Measurements from ENCODE around the gene COX17.

COX17 gene

DNA sequence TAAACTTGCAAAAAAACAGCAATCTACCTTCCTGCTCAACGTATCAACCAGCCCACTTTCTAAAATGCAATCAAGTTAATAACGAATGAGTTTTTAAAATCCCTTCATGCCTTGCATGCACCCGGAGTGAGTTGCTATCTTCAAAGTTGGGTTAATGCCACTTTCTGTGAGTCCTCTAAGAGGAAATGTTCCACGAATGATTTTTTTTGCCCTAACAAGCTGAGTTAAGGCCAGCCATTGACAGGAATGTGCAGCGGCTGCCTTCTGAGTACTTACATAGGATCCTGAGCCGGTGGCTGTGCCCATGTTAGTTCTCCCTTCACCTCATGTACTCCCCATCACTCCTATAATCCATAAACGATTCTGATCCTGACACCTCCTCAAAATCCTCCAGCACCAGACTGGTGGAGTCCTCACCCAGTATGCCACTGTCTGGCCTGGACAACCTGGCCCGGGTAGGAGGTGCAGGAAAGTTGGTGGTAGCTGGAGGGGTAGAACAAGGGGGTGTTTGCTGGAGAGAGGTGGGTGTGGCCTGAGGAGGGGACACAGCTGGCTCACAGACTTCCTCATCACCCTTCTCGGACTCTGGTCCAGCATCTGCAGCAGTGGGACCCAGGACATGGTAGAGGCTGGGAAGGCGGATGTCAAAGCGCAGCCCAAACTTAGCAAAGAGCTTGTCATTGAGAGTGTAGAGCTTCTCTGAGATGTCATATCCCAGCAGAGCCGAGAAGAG is 29.2 kb downstream of the COX17 start:
- in situ Hi-C loops (cut with HindIII; ENCODE audit: low sequenced_read_pairs): no loop called here

GRCh38 chr3:119647171-119647570 is 30.0 kb downstream of the COX17 start:
- in situ Hi-C loops (cut with HindIII; ENCODE audit: low sequenced_read_pairs): no loop called here

GRCh38 chr3:119645813-119646212 is 31.4 kb downstream of the COX17 start:
- in situ Hi-C loops (cut with HindIII; ENCODE audit: low sequenced_read_pairs): no loop called here

DNA sequence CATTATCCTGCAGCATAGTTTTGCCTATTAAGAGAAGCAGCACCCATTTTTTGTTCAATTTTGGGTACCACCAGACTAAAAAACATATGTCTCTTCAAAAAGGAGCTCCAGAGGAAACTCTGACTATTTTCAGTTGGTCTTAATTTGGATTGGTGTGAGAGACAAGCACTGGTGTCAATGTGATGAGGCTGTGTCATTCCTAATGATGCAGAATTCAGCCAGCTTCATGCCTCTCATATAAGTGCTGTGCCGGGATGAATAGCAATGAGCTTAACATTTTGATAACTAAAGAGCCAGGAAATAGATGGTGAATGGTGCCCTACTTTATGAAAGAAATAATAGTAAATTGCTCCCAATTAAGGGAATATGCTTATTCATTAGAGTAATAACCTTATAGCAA is 32.7 kb downstream of the COX17 start:
- in situ Hi-C loops (cut with HindIII; ENCODE audit: low sequenced_read_pairs): no loop called here

DNA sequence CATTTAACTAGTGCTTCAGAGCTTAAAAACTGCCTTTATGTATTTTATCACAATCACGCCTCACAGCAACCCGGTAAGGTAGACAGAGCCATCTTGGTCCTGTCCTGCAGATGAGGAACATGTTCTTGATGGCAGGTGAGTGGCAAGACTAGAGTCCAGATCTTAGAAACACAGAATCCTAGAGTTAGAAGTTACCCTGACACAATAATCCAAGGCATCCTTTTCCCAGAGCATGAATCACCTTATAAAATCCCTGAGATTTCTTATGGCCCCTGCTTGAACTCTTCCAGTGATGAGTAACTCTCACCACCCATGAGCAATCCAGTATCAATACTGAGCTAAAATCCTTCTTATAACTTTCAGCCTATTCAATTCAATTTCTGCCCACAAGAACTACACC is 33.7 kb downstream of the COX17 start:
- in situ Hi-C loops (cut with HindIII; ENCODE audit: low sequenced_read_pairs): no loop called here

- in situ Hi-C loops (cut with HindIII; ENCODE audit: low sequenced_read_pairs): no loop called here
These were observed 34.3 kb downstream of the COX17 start for GRCh38 chr3:119642746-119643473.

- in situ Hi-C loops (cut with HindIII; ENCODE audit: low sequenced_read_pairs): no loop called here
These were observed 35.8 kb downstream of the COX17 start for GRCh38 chr3:119641416-119641815.

- in situ Hi-C loops (cut with HindIII; ENCODE audit: low sequenced_read_pairs): no loop called here
These were observed 37.5 kb downstream of the COX17 start for GRCh38 chr3:119639494-119640350.

DNA sequence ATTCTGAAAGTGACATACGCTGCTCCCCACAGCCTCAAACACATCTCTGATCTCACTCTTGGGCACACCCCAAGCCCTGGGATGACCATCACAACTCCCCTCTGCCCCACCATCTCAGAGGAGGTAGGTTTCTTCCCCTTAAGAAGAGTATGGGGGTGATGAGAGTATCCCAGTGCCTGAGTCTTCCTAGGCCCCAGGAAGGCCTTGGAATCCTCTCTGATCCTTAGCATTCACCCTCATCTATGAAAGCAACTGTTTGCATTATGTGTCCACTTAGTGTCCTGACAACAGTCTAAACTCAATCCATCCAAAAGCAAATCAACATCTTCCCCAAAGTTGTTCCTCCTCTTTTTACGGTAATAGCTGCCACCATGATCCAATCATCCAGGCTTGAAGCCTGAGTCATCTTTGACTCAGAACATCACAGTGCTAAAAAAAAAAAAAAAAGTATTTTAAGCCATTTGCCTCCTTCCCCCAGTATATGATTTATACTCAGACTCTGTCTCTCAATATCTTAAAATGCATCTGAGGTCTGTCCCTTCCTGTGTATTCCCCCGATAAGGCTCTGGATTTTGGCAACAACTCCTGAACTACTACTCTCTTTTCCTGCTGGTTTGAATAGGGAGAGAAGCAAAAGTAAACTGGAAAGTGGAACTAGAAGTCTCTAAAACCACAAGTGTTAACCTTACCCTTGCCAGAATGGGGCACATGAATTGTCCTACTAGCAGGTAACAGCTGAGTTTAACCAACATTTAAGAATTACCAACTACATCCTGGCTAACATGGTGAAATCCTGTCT is 39.3 kb downstream of the COX17 start:
- in situ Hi-C loops (cut with HindIII; ENCODE audit: low sequenced_read_pairs): no loop called here

GRCh38 chr3:119636891-119637611 is 40.2 kb downstream of the COX17 start:
- in situ Hi-C loops (cut with HindIII; ENCODE audit: low sequenced_read_pairs): no loop called here

- in situ Hi-C loops (cut with HindIII; ENCODE audit: low sequenced_read_pairs): no loop called here
These were observed 41.0 kb downstream of the COX17 start for GRCh38 chr3:119636249-119636648.

GRCh38 chr3:119635719-119636118 is 41.5 kb downstream of the COX17 start:
- in situ Hi-C loops (cut with HindIII; ENCODE audit: low sequenced_read_pairs): no loop called here

GRCh38 chr3:119632829-119633228 is 44.4 kb downstream of the COX17 start:
- in situ Hi-C loops (cut with HindIII; ENCODE audit: low sequenced_read_pairs): no loop called here

- in situ Hi-C loops (cut with HindIII; ENCODE audit: low sequenced_read_pairs): no loop called here
These were observed 45.0 kb downstream of the COX17 start for GRCh38 chr3:119632216-119632615.

GRCh38 chr3:119631516-119631915 is 45.7 kb downstream of the COX17 start:
- in situ Hi-C loops (cut with HindIII; ENCODE audit: low sequenced_read_pairs): no loop called here

GRCh38 chr3:119630880-119631329 is 46.3 kb downstream of the COX17 start:
- in situ Hi-C loops (cut with HindIII; ENCODE audit: low sequenced_read_pairs): no loop called here

DNA sequence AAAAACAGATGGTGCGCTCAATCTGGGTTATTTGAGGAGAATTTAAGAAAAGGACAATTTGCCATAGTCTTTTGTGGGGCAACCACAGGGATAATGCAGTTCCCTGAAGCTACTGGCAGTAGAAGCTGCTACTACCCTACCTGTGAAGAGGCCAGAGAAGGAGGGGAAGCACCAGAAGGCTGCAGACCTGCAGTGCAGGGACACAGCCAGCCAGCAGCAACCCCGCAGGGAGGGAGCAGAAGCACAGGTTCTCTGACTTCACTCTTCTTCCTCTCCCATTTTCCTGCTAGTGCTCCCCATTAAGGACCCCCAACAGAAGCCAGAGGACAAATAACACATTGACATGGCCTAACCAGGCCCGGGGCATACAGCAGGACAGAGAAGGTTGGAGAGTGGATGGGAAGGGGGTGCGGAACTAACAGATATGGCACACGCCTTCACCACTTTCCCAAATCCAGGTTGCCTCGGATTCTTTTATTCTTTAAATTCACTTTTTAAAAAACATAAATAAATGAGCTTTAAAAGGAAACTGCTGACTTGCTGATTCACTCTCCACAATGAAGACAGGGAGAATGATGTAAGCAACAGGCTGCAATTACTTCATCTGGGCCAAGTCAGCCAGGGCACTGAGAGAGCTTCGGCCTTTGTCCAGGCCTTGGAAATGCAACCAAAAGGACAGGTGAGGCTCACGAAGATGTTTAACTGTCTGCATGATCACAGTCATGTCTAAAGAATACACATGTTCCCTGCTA is 46.9 kb downstream of the COX17 start:
- in situ Hi-C loops (cut with HindIII; ENCODE audit: low sequenced_read_pairs): no loop called here

DNA sequence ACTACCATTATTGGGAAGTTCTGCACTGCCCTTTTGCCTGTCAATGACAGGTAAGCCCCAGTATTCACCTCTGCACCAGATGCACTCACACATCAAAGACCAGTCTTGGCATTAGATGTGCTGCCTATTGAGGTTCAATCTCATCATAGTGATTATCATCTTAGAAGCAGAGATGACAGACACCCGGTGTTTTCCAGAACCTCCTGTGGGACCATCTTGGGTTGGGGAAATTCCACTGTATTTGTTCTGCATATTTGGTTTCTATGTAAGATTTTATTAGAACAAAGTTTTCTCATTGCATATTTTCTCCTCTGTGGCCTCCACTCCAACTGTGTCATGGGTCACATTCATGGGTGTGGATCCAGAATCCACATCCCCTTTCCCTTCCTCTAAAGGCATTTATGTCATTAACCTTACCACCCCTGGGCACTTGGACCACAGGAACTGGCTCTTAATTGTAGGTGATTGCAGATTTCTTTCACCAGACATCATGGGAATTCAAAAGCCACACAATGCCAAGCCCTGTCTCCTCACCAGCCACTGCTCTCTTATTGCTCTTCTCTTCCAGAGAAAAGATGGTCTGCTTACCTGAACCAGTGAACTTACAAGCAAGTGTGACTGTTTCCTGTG is 48.3 kb downstream of the COX17 start:
- in situ Hi-C loops (cut with HindIII; ENCODE audit: low sequenced_read_pairs): no loop called here

DNA sequence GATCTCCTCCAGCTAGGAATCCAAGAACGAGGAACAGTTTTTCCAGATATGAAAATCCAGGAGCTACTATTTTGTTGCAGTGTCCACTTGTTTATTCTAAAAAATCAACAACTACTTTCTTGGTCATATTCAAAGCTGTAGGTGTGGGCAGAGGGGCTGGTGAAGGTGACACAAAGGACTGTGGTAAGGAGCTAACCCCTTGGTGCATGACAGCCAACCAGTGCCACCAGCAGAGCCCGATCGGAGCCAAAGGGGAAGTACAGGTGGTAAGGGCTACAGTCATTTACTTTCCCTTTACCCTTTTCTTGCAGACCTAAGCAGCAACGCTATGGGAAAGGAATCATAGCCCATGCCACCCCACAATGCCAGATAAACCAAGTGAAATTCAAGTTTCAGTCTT is 48.8 kb downstream of the COX17 start:
- in situ Hi-C loops (cut with HindIII; ENCODE audit: low sequenced_read_pairs): no loop called here
